GM23338 (cell line): ENCODE measurements around the gene F2RL2. TPM values are rescaled to one million over a fixed set of nuclear protein-coding genes. Genes with fewer than 3 reads are reported as not detected.

Experiments used
- ATAC-seq: fragments of 200-7000 bp; cut with Tn5 transposase; 3 replicates; pipeline ENCODE4 v1.9.1; 2020
- DNase-seq: peaks from one replicate; pipeline ENCODE4 v3.0.0-alpha.2; 2015; ENCODE audit warnings: low spot score
- H2AFZ ChIP-seq: fragments of 200-600 bp; sonication (generic); 2 replicates; pipeline ENCODE4 v1.8.0; 2016; ENCODE audit warnings: antibody characterized with exemption, mild to moderate bottlenecking, moderate library complexity
- H3F3A ChIP-seq: fragments of 200-600 bp; sonication (generic); replicated peaks from 2 replicates; pipeline ENCODE4 v1.8.0; 2017; ENCODE audit warnings: antibody characterized with exemption, mixed run types, low read depth
- H3K27ac ChIP-seq: fragments of 200-600 bp; sonication (generic); 2 replicates; pipeline ENCODE4 v1.6.1; 2016; ENCODE audit warnings: low read depth
- H3K27me3 ChIP-seq: fragments of 200-600 bp; sonication (generic); 2 replicates; pipeline ENCODE4 v1.8.0; 2016; ENCODE audit warnings: mild to moderate bottlenecking, mixed run types, moderate library complexity; ENCODE audit not compliant: insufficient read depth
- H3K36me3 ChIP-seq: fragments of 200-600 bp; sonication (generic); 2 replicates; pipeline ENCODE4 v1.8.0; 2016; ENCODE audit warnings: mild to moderate bottlenecking; ENCODE audit not compliant: insufficient read depth
- H3K4me1 ChIP-seq: fragments of 200-600 bp; sonication (generic); 2 replicates; pipeline ENCODE4 v1.8.0; 2016; ENCODE audit warnings: mild to moderate bottlenecking, moderate library complexity; ENCODE audit not compliant: insufficient read depth
- H3K4me2 ChIP-seq: fragments of 200-600 bp; sonication (generic); 2 replicates; pipeline ENCODE4 v1.7.1; 2017; ENCODE audit warnings: mixed run types
- H3K4me3 ChIP-seq: fragments of 200-600 bp; sonication (generic); 2 replicates; pipeline ENCODE4 v1.6.1; 2016; ENCODE audit warnings: mixed run types
- H3K79me2 ChIP-seq: fragments of 200-600 bp; sonication (generic); replicated peaks from 2 replicates; pipeline ENCODE4 v1.8.0; 2017; ENCODE audit warnings: mild to moderate bottlenecking; ENCODE audit not compliant: insufficient read depth
- H3K9me2 ChIP-seq: fragments of 200-600 bp; sonication (generic); 2 replicates; pipeline ENCODE4 v1.8.0; 2017; ENCODE audit not compliant: insufficient read depth
- H4K20me1 ChIP-seq: fragments of 200-600 bp; sonication (generic); replicated peaks from 2 replicates; pipeline ENCODE4 v1.8.0; 2017; ENCODE audit warnings: mild to moderate bottlenecking; ENCODE audit not compliant: insufficient read depth
- H3K27ac Mint-ChIP-seq: 2 replicates; pipeline ENCODE4 v1.8.0; 2020; ENCODE audit warnings: inconsistent platforms, mild to moderate bottlenecking, moderate library complexity, mixed read lengths
- H3K27me3 Mint-ChIP-seq: 3 replicates; pipeline ENCODE4 v1.8.0; 2022; ENCODE audit warnings: low read depth, mild to moderate bottlenecking, moderate library complexity, mixed read lengths, inconsistent platforms; ENCODE audit not compliant: insufficient read depth, poor library complexity
- H3K36me3 Mint-ChIP-seq: 3 replicates; pipeline ENCODE4 v1.8.0; 2021; ENCODE audit warnings: low read depth, mild to moderate bottlenecking, inconsistent platforms, moderate library complexity, mixed read lengths
- H3K4me1 Mint-ChIP-seq: 3 replicates; pipeline ENCODE4 v1.8.0; 2020; ENCODE audit warnings: mild to moderate bottlenecking, inconsistent platforms, mixed read lengths
- H3K4me3 Mint-ChIP-seq: 3 replicates; pipeline ENCODE4 v1.8.0; 2021; ENCODE audit warnings: moderate library complexity, mild to moderate bottlenecking, inconsistent platforms, mixed read lengths
- H3K9me3 Mint-ChIP-seq: 3 replicates; pipeline ENCODE4 v1.8.0; 2020; ENCODE audit warnings: moderate library complexity, mild to moderate bottlenecking, inconsistent platforms, mixed read lengths
- CREB1 ChIP-seq: fragments of 250-450 bp; sonication (Bioruptor Pico); IDR thresholded peaks from 2 replicates; pipeline ENCODE4 v1.5.0; 2020; ENCODE audit warnings: low read depth, mild to moderate bottlenecking, moderate library complexity
- CTCF ChIP-seq, 2 experiments: fragments of 200-600 bp in 1 of 2; sonication (generic) in 1 of 2; conservative IDR thresholded peaks; 2 replicates each; pipeline versions ENCODE4 v1.5.1 to v1.6.1; 2016 to 2017; ENCODE audit warnings: antibody characterized with exemption in 2 of 2, low read depth in 2 of 2, mild to moderate bottlenecking in 2 of 2, moderate library complexity in 1 of 2
- EZH2 ChIP-seq: fragments of 200-600 bp; sonication (generic); IDR thresholded peaks from one replicate; pipeline ENCODE4 v1.8.0; 2017; ENCODE audit warnings: antibody characterized with exemption, mild to moderate bottlenecking, low read depth; ENCODE audit not compliant: unreplicated experiment
- EZH2phosphoT487 ChIP-seq: fragments of 200-600 bp; sonication (generic); IDR thresholded peaks from one replicate; pipeline ENCODE4 v1.8.1; 2018; ENCODE audit warnings: antibody characterized with exemption; ENCODE audit not compliant: unreplicated experiment
- JUNB ChIP-seq: IDR thresholded peaks from one replicate; pipeline ENCODE4 v1.6.1; 2016; ENCODE audit warnings: antibody characterized with exemption; ENCODE audit not compliant: unreplicated experiment
- NANOG ChIP-seq: IDR thresholded peaks from 2 replicates; pipeline ENCODE4 v1.6.1; 2016; ENCODE audit warnings: antibody characterized with exemption, borderline replicate concordance
- POLR2AphosphoS5 ChIP-seq: IDR thresholded peaks from 2 replicates; pipeline ENCODE4 v1.6.1; 2016; ENCODE audit warnings: antibody characterized with exemption, low read depth
- REST ChIP-seq: IDR thresholded peaks from one replicate; pipeline ENCODE4 v1.6.1; 2018; ENCODE audit warnings: antibody characterized with exemption; ENCODE audit not compliant: unreplicated experiment
- STAT1 ChIP-seq: IDR thresholded peaks from one replicate; pipeline ENCODE4 v1.6.1; 2016; ENCODE audit warnings: antibody characterized with exemption; ENCODE audit not compliant: unreplicated experiment
- ZNF114 ChIP-seq: fragments of 250-450 bp; sonication (Bioruptor Pico); IDR thresholded peaks from 2 replicates; pipeline ENCODE4 v1.5.0; 2020; ENCODE audit warnings: mild to moderate bottlenecking, moderate library complexity
- ZNF331 ChIP-seq: fragments of 250-450 bp; sonication (Bioruptor Pico); IDR thresholded peaks from 2 replicates; pipeline ENCODE4 v1.5.0; 2020; ENCODE audit warnings: low read depth, mild to moderate bottlenecking, moderate library complexity
- ZNF462 ChIP-seq: fragments of 250-450 bp; sonication (Bioruptor Pico); IDR thresholded peaks from 2 replicates; pipeline ENCODE4 v1.5.0; 2020; ENCODE audit warnings: mild to moderate bottlenecking, moderate library complexity
- polyA plus RNA-seq: library from polyadenylated mRNA; unstranded; fragments of >200 nt; fragmentation: Nextera tagmentation; extraction: Ambion mirVana; gene quantifications from 2 replicates; pipeline ENCODE4 v1.2.1, GENCODE V29; 2016
- total RNA-seq: library from RNA; depleted of rRNA; stranded (reverse); fragments of >200 nt; shearing (Covaris generic); gene quantifications from 2 replicates; pipeline ENCODE4 v1.2.3, GENCODE V29; 2014
- TF ChIP-seq, protein P1 (sequence below): IDR thresholded peaks from 2 replicates; pipeline ENCODE4 v1.6.1; 2016; ENCODE audit warnings: antibody characterized with exemption

F2RL2 gene
- total and polyA plus RNA-seq, 2 experiments from 2014 or later: 0.42 to 0.70 TPM

DNA sequence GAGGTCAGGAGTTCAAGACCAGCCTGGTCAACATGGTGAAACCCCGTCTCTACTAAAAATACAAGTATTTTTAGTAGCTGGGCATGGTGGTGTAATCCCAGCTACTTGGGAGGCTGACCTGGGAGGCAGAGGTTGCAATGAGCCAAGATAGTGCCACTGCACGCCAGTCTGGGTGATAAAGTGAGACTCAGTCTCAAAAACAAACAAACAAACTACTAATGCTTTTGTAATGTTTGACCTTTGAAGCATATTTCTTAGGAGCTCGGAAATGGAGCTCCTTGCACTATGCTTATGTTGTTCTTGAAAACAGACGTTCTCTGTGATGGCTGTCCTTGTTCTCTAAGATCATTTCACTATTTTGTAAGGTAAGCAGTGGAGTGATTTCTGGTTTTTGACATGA is 6.0 kb downstream of the F2RL2 start:
- Histone ChIP-seq H3K9me2 (no peaks in the 10 kb centered on the region), H3K27me3 (no peaks in the 10 kb centered on the region), H3K4me2 (no peak overlapping the region), H3K4me3 (no peak overlapping the region), H3K36me3 (no peaks in the 10 kb centered on the region), H3K4me1 (peaks cover 13% of the 10 kb centered on the region; the same call in 1 of the 2 replicates), H3F3A (no peaks in the 10 kb centered on the region), H2AFZ (no peak overlapping the region), H4K20me1 (no peaks in the 10 kb centered on the region), H3K79me2 (no peaks in the 10 kb centered on the region), H3K27ac (no peak overlapping the region)
- H3K4me1 Mint-ChIP-seq: peaks cover 16% of the 10 kb centered on the region; the same call in 2 of the 3 replicates
- no peak for TF ChIP-seq EZH2
- TF ChIP-seq POLR2AphosphoS5: no peak
- no peak for TF ChIP-seq CREB1
- no peak for TF ChIP-seq STAT1
- no peak for TF ChIP-seq ZNF114 (CRISPR knock-in tag)
- TF ChIP-seq, protein P1, sequence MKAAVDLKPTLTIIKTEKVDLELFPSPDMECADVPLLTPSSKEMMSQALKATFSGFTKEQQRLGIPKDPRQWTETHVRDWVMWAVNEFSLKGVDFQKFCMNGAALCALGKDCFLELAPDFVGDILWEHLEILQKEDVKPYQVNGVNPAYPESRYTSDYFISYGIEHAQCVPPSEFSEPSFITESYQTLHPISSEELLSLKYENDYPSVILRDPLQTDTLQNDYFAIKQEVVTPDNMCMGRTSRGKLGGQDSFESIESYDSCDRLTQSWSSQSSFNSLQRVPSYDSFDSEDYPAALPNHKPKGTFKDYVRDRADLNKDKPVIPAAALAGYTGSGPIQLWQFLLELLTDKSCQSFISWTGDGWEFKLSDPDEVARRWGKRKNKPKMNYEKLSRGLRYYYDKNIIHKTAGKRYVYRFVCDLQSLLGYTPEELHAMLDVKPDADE: no peak
- no peak for TF ChIP-seq REST
- TF ChIP-seq EZH2phosphoT487: no peak
- TF ChIP-seq ZNF331: no peak
- TF ChIP-seq NANOG: no peak
- no peak for TF ChIP-seq JUNB
- TF ChIP-seq ZNF462 (CRISPR knock-in tag): no peak
- no peak for TF ChIP-seq CTCF (conservative IDR thresholded peaks at IDR 0.05; ENCODE audit: low read depth in 2 of 2)
- DNase-seq (no peak), ATAC-seq (no peak)
- no peaks in the 10 kb centered on the region for H3K27me3 Mint-ChIP-seq
- no peaks in the 10 kb centered on the region; the same call in 2 of the 3 replicates for H3K36me3 Mint-ChIP-seq
- no peak overlapping the region for H3K4me3 Mint-ChIP-seq
- no peak overlapping the region for H3K27ac Mint-ChIP-seq
- no peaks in the 10 kb centered on the region; the same call in 2 of the 3 replicates for H3K9me3 Mint-ChIP-seq
